ENCODE results near the gene GUCY2D. TPM values are rescaled to one million over a fixed set of nuclear protein-coding genes. Genes with fewer than 3 reads are reported as not detected.

The GUCY2D gene
- total RNA-seq, 1 donor from 2014 or later: not detected

- TF ChIP-seq CTCF (IDR thresholded peaks at IDR 0.05; ENCODE audit: insufficient read depth, low read length, poor library complexity, severe bottlenecking): no peak
- Histone ChIP-seq H3K36me3 (ENCODE audit: control insufficient read depth, insufficient read depth, low read length) (no peaks in the 10 kb centered on the region), H3K4me3 (ENCODE audit: low read depth, low read length) (no peak overlapping the region), H3K27me3 (ENCODE audit: control insufficient read depth, insufficient read depth, low read length) (peaks cover 19% of the 10 kb centered on the region)
- DNase-seq (ENCODE audit: low read depth): no peak
Measured at GRCh38 chr17:8012996-8013640, 10.7 kb downstream of the GUCY2D start.

- no peak overlapping the region for H3K4me3 ChIP-seq (ENCODE audit: low read depth, low read length)
- no peak for DNase-seq (ENCODE audit: low read depth)
- peaks cover 19% of the 10 kb centered on the region for H3K27me3 ChIP-seq (ENCODE audit: control insufficient read depth, insufficient read depth, low read length)
- no peak for TF ChIP-seq CTCF (IDR thresholded peaks at IDR 0.05; ENCODE audit: insufficient read depth, low read length, poor library complexity, severe bottlenecking)
- H3K36me3 ChIP-seq (ENCODE audit: control insufficient read depth, insufficient read depth, low read length): no peaks in the 10 kb centered on the region
Measured at GRCh38 chr17:8013731-8014557, 11.5 kb downstream of the GUCY2D start.

GRCh38 chr17:8014558-8014850 lies 12.1 kb downstream of the GUCY2D start:
- Histone ChIP-seq H3K27me3 (ENCODE audit: control insufficient read depth, insufficient read depth, low read length) (peaks cover 19% of the 10 kb centered on the region), H3K36me3 (ENCODE audit: control insufficient read depth, insufficient read depth, low read length) (no peaks in the 10 kb centered on the region), H3K4me3 (ENCODE audit: low read depth, low read length) (no peak overlapping the region)
- DNase-seq (ENCODE audit: low read depth): no peak
- no peak for TF ChIP-seq CTCF (IDR thresholded peaks at IDR 0.05; ENCODE audit: insufficient read depth, low read length, poor library complexity, severe bottlenecking)

GRCh38 chr17:8015236-8015956 lies 13.0 kb downstream of the GUCY2D start:
- Histone ChIP-seq H3K27me3 (ENCODE audit: control insufficient read depth, insufficient read depth, low read length) (peaks cover 19% of the 10 kb centered on the region), H3K36me3 (ENCODE audit: control insufficient read depth, insufficient read depth, low read length) (no peaks in the 10 kb centered on the region), H3K4me3 (ENCODE audit: low read depth, low read length) (no peak overlapping the region)
- no peak for TF ChIP-seq CTCF (IDR thresholded peaks at IDR 0.05; ENCODE audit: insufficient read depth, low read length, poor library complexity, severe bottlenecking)
- no peak for DNase-seq (ENCODE audit: low read depth)

GRCh38 chr17:8015957-8016631 lies 13.7 kb downstream of the GUCY2D start:
- Histone ChIP-seq H3K4me3 (ENCODE audit: low read depth, low read length) (peak overlapping the region; percentile 39), H3K27me3 (ENCODE audit: control insufficient read depth, insufficient read depth, low read length) (peaks cover 19% of the 10 kb centered on the region), H3K36me3 (ENCODE audit: control insufficient read depth, insufficient read depth, low read length) (no peaks in the 10 kb centered on the region)
- no peak for TF ChIP-seq CTCF (IDR thresholded peaks at IDR 0.05; ENCODE audit: insufficient read depth, low read length, poor library complexity, severe bottlenecking)
- DNase-seq (ENCODE audit: low read depth): no peak

All from kidney epithelial cell (primary cell).